Measurements from ENCODE around the gene CBY1.
A peak's percentile ranks its signal among the peaks of the same experiment; 100 is the strongest.

The CBY1 gene

DNA sequence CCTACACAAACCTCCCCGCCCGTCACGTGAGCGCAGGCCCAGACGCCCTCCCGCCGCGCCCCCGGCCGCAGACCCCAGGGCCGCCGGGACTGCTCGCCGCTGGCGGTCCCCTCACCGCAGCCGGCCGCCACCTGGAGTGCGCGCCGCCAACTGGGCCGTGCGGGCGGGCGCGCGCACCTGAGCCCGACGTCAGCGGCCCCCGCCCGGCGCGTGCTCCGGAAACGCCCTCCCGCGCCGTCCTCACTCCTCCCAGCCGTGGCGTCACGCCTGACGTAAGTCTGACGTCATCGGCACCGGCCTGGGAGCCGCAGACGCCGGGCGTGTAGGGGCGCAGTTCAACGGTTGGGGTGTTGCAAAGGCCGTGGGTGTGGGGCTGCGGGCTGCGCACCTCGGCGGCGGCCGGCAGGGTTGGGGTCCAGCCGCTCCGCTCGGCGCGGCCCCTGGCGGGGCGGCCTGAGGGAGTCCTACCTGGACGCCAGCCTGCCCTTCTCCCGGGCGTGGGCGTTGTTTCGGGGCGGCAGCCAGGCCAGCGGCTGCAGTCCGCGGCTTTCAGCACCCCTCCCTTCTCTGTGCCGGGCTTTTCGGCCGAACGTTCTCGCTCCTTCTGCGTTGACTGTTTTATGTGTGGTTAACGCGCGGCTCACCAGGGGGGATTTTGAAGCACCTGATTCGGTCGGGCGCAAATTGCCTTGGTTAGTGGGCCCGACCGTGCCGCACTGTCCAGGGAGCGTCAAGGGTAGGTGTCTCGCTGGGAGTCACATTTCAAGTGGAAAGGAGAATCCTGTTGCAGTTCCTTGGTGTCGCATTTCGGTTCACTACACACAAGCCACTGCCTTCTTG lies 44.6 kb downstream of the CBY1 start, which contains the start of gene JOSD1:
JOSD1 (minus strand) TSS at position 155 of the 840 bp plus-strand sequence. CDS start 956 bp downstream, outside the sequence.
- DNase-seq (ENCODE audit: low read depth) = peak; percentile 96

GRCh38 chr22:38704654-38705234 lies 48.3 kb downstream of the CBY1 start:
- no peak for DNase-seq (ENCODE audit: low read depth)

- peak; percentile 92 for DNase-seq (ENCODE audit: low read depth)
These were observed 49.0 kb downstream of the CBY1 start, which contains the start of gene GTPBP1 for GRCh38 chr22:38705235-38706100. GTPBP1 (plus strand) TSS chr22:38705944; CDS start chr22:38705956, 12 bp downstream.

- peak; percentile 27 for DNase-seq (ENCODE audit: low read depth)
These were observed 49.9 kb downstream of the CBY1 start for GRCh38 chr22:38706101-38706900.

- no peak for DNase-seq (ENCODE audit: low read depth)
These were observed 50.4 kb downstream of the CBY1 start for GRCh38 chr22:38706901-38707195.

DNA sequence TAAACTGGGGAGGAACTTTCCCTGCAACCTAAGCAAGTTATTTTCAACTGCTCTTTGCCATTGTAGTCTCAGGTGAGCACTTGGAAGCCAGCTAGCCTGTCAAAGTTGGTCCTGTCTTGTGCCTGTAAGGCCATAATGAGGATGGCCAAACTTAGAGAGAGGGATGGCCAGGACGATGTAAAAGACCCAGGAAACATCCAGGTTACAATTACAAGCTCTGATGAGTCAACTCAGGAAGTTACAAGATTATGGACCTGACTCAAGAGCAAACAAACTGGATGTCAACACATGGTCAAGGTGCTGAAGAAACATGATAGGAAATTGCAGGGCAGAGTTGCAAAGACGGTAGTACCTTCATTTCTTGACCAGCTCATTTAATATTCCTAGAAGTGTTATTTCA lies 50.9 kb downstream of the CBY1 start:
- DNase-seq (ENCODE audit: low read depth) = no peak

DNA sequence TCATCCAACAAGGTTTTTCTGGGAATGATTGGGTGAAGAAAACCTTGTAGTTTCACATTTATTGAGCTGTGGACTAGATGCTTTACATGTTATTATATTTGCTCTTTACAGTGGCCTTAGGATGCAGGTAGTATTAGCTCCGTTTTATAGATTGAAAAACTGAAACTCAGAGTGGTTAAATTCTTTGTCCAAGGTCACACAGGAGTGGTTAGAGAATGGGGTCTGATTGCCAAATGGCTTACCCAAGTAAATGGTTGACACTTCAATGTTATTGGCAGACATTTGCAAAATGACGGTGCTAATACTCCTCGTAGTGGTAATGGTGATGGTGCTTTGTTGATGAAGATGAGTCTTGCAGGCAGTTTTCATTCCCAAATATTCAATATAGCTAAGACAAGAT lies 51.5 kb downstream of the CBY1 start:
- DNase-seq (ENCODE audit: low read depth) = no peak

GRCh38 chr22:38709306-38709705 lies 52.9 kb downstream of the CBY1 start:
- DNase-seq (ENCODE audit: low read depth) = no peak

- no peak for DNase-seq (ENCODE audit: low read depth)
These were observed 53.9 kb downstream of the CBY1 start for GRCh38 chr22:38710351-38710750.

GRCh38 chr22:38710866-38711265 lies 54.4 kb downstream of the CBY1 start:
- DNase-seq (ENCODE audit: low read depth) = no peak

GRCh38 chr22:38712486-38713207 lies 56.2 kb downstream of the CBY1 start:
- no peak for DNase-seq (ENCODE audit: low read depth)

- DNase-seq (ENCODE audit: low read depth) = no peak
These were observed 57.5 kb downstream of the CBY1 start for GRCh38 chr22:38713921-38714320.

- DNase-seq (ENCODE audit: low read depth) = no peak
These were observed 58.8 kb downstream of the CBY1 start for GRCh38 chr22:38715176-38715764.

DNA sequence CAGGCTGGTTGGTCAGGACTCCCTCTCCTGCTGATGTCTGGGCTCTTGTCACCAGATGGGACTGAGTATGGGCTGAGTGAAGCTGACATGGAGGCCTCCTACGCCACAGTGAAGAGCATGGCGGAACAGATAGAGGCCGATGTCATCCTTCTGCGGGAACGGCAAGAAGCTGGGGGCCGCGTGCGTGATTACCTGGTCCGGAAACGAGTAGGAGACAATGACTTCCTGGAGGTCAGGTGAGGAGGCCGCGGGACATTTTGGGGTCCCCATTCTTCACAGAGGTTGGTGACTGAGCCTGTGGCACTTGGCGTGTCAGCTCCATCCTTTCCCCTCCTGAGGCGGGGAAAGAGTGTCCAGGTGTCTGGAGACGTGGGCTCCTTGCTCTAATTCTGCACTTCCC lies 59.4 kb downstream of the CBY1 start:
- no peak for DNase-seq (ENCODE audit: low read depth)

GRCh38 chr22:38716271-38716670 lies 59.8 kb downstream of the CBY1 start:
- no peak for DNase-seq (ENCODE audit: low read depth)

GRCh38 chr22:38716826-38717225 lies 60.4 kb downstream of the CBY1 start:
- DNase-seq (ENCODE audit: low read depth) = no peak

DNA sequence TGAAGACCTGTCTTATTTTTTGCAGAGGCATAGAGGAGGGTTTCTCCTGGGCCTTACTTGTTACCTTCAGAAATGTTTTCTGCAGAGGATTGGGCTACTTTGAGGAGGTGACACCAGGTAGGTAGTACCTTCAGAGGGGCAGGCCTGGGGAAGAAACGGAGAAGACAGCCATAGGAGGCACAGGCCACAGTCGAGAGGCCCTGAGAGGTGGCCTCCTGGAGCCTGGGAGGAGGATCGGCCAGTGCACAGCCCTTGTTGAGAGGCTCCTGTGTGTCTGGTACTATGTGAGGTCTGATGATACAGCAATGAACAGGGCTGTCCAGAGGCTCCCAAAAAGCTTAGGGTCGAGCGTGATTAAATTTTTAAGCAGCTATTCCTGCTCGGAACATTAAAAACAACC lies 60.8 kb downstream of the CBY1 start:
- no peak for DNase-seq (ENCODE audit: low read depth)

- no peak for DNase-seq (ENCODE audit: low read depth)
These were observed 62.0 kb downstream of the CBY1 start for GRCh38 chr22:38718414-38718813.

DNA sequence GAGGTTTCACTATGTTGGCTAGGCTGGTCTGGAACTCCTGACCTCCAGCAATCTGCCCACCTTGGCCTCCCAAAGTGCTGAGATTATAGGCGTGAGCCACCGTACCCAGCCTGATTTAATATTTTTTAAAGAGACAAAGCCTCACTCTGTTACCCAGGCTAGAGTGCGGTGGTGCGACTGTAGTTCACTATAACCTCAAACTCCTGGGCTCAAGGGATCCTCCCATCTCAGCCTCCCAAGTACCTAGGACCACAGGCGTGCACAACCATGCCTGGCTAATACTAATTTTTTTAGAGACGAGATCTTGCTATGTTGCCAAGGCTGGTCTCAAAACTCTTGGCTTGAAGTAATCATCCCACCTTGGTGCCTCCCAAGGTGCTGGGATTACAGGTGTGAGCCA lies 62.8 kb downstream of the CBY1 start:
- DNase-seq (ENCODE audit: low read depth) = no peak

GRCh38 chr22:38720350-38720749 lies 63.9 kb downstream of the CBY1 start:
- no peak for DNase-seq (ENCODE audit: low read depth)

GRCh38 chr22:38721551-38721950 lies 65.1 kb downstream of the CBY1 start:
- no peak for DNase-seq (ENCODE audit: low read depth)
